ENCODE results near the gene IQCC.

IQCC gene

DNA sequence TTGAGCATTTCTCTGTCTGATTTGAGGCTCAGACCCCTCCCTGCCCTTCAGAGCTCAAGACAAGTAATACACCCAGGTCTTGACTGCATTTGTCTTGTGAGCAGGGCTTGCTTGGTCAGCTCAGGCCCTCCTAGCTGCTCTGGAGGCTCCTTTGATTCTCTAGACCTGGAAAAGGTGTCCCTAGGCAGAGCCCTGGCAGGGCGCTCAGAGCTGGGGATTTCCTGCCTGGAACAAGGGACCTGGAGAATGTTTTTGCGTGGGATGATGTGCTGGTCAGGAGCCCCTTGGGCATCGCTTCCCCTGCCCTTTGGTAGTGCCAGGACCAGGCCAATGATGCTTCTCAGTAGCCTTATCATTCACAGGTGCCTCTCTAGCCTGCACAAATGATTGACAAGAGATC lies 9.9 kb upstream of the IQCC start:
- no peak overlapping the region for H3K4me3 ChIP-seq (ENCODE audit: low read length in 2 of 2)
- peaks cover 53 to 69% of the 10 kb centered on the region in 2 donors for H3K36me3 ChIP-seq (ENCODE audit: control insufficient read depth in 2 of 2, insufficient read depth in 2 of 2, low read length in 2 of 2)
- H3K9me3 ChIP-seq (ENCODE audit: control insufficient read depth in 2 of 2, low read length in 2 of 2) = no peaks in the 10 kb centered on the region
- H3K27me3 ChIP-seq (ENCODE audit: control insufficient read depth in 2 of 2, insufficient read depth in 2 of 2, low read length in 2 of 2) = no peaks in the 10 kb centered on the region
- peaks cover 4 to 6% of the 10 kb centered on the region in 2 donors for H3K4me1 ChIP-seq (ENCODE audit: control insufficient read depth in 2 of 2, insufficient read depth in 2 of 2, low read length in 2 of 2)
- H3K27ac ChIP-seq (ENCODE audit: low read depth in 2 of 2, low read length in 2 of 2) = no peak overlapping the region
- no peak overlapping the region for H3K9ac ChIP-seq (ENCODE audit: low read depth in 1 of 2, low read length in 2 of 2)

GRCh38 chr1:32195972-32196823 lies 9.3 kb upstream of the IQCC start:
- peaks cover 6 to 9% of the 10 kb centered on the region in 2 donors for H3K4me1 ChIP-seq (ENCODE audit: control insufficient read depth in 2 of 2, insufficient read depth in 2 of 2, low read length in 2 of 2)
- H3K27me3 ChIP-seq (ENCODE audit: control insufficient read depth in 2 of 2, insufficient read depth in 2 of 2, low read length in 2 of 2) = no peaks in the 10 kb centered on the region
- no peaks in the 10 kb centered on the region for H3K9me3 ChIP-seq (ENCODE audit: control insufficient read depth in 2 of 2, low read length in 2 of 2)
- H3K36me3 ChIP-seq (ENCODE audit: control insufficient read depth in 2 of 2, insufficient read depth in 2 of 2, low read length in 2 of 2) = peaks cover 48 to 64% of the 10 kb centered on the region in 2 donors
- no peak overlapping the region for H3K27ac ChIP-seq (ENCODE audit: low read depth in 2 of 2, low read length in 2 of 2)
- H3K9ac ChIP-seq (ENCODE audit: low read depth in 1 of 2, low read length in 2 of 2) = no peak overlapping the region
- no peak overlapping the region for H3K4me3 ChIP-seq (ENCODE audit: low read length in 2 of 2)

- Histone ChIP-seq H3K27me3 (ENCODE audit: control insufficient read depth in 2 of 2, insufficient read depth in 2 of 2, low read length in 2 of 2) (no peaks in the 10 kb centered on the region), H3K4me1 (ENCODE audit: control insufficient read depth in 2 of 2, insufficient read depth in 2 of 2, low read length in 2 of 2) (peaks cover 12 to 14% of the 10 kb centered on the region in 2 donors), H3K27ac (ENCODE audit: low read depth in 2 of 2, low read length in 2 of 2) (no peak overlapping the region), H3K36me3 (ENCODE audit: control insufficient read depth in 2 of 2, insufficient read depth in 2 of 2, low read length in 2 of 2) (peaks cover 39 to 55% of the 10 kb centered on the region in 2 donors), H3K9ac (ENCODE audit: low read depth in 1 of 2, low read length in 2 of 2) (no peak overlapping the region), H3K9me3 (ENCODE audit: control insufficient read depth in 2 of 2, low read length in 2 of 2) (no peaks in the 10 kb centered on the region), H3K4me3 (ENCODE audit: low read length in 2 of 2) (no peak overlapping the region)
Observed at GRCh38 chr1:32197074-32197473, 8.4 kb upstream of the IQCC start.

GRCh38 chr1:32197837-32198236 lies 7.6 kb upstream of the IQCC start:
- H3K4me1 ChIP-seq (ENCODE audit: control insufficient read depth in 2 of 2, insufficient read depth in 2 of 2, low read length in 2 of 2) = peaks cover 12 to 14% of the 10 kb centered on the region in 2 donors
- no peak overlapping the region for H3K9ac ChIP-seq (ENCODE audit: low read depth in 1 of 2, low read length in 2 of 2)
- no peaks in the 10 kb centered on the region for H3K27me3 ChIP-seq (ENCODE audit: control insufficient read depth in 2 of 2, insufficient read depth in 2 of 2, low read length in 2 of 2)
- H3K9me3 ChIP-seq (ENCODE audit: control insufficient read depth in 2 of 2, low read length in 2 of 2) = no peaks in the 10 kb centered on the region
- peaks cover 32 to 48% of the 10 kb centered on the region in 2 donors for H3K36me3 ChIP-seq (ENCODE audit: control insufficient read depth in 2 of 2, insufficient read depth in 2 of 2, low read length in 2 of 2)
- no peak overlapping the region for H3K27ac ChIP-seq (ENCODE audit: low read depth in 2 of 2, low read length in 2 of 2)
- no peak overlapping the region for H3K4me3 ChIP-seq (ENCODE audit: low read length in 2 of 2)

DNA sequence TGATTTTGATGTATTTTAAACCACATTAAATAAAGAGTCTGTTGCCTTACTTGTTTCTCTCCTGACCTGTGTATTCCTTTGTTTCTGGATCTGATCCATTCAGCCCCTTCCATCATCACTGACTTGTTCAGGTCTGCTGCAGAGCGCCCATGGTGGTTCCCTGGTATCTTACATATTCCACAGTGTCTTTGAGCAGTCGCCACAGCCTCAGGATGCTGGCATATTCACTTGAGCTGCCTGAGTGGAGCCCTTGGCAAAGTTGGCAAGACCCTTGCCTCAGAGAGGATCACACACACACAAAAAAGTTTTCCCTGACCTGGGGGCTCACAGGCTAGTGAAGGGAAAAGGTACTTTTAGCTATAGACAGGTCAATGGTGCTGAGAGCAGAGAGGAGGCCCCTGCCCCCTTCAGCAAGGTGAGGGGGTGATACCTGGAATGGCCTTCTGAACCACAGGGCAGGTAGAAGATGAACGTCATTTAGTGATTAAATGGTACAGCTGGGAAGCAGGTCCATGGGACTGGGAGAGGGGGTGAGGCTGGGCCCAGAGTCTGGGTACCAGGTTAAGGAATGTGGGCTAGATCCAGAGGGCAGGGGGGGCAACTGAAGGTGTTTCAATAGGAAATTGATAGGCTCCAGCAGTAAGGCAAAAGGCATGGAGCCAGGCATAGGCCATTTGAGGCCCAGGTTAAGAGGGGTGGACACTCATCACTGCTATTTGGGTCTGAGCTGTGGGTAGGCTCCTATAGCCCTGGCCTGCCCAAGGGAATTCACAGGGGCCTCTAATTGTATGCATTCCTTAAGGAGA lies 7.0 kb upstream of the IQCC start:
- Histone ChIP-seq H3K4me1 (ENCODE audit: control insufficient read depth in 2 of 2, insufficient read depth in 2 of 2, low read length in 2 of 2) (peaks cover 12 to 14% of the 10 kb centered on the region in 2 donors), H3K9ac (ENCODE audit: low read depth in 1 of 2, low read length in 2 of 2) (no peak overlapping the region), H3K27me3 (ENCODE audit: control insufficient read depth in 2 of 2, insufficient read depth in 2 of 2, low read length in 2 of 2) (no peaks in the 10 kb centered on the region), H3K27ac (ENCODE audit: low read depth in 2 of 2, low read length in 2 of 2) (no peak overlapping the region), H3K36me3 (ENCODE audit: control insufficient read depth in 2 of 2, insufficient read depth in 2 of 2, low read length in 2 of 2) (peaks cover 26 to 42% of the 10 kb centered on the region in 2 donors), H3K9me3 (ENCODE audit: control insufficient read depth in 2 of 2, low read length in 2 of 2) (no peaks in the 10 kb centered on the region), H3K4me3 (ENCODE audit: low read length in 2 of 2) (no peak overlapping the region)

GRCh38 chr1:32199043-32199716 lies 6.3 kb upstream of the IQCC start:
- Histone ChIP-seq H3K36me3 (ENCODE audit: control insufficient read depth in 2 of 2, insufficient read depth in 2 of 2, low read length in 2 of 2) (peaks cover 19 to 36% of the 10 kb centered on the region in 2 donors), H3K27ac (ENCODE audit: low read depth in 2 of 2, low read length in 2 of 2) (no peak overlapping the region), H3K4me3 (ENCODE audit: low read length in 2 of 2) (no peak overlapping the region), H3K9ac (ENCODE audit: low read depth in 1 of 2, low read length in 2 of 2) (no peak overlapping the region), H3K9me3 (ENCODE audit: control insufficient read depth in 2 of 2, low read length in 2 of 2) (no peaks in the 10 kb centered on the region), H3K27me3 (ENCODE audit: control insufficient read depth in 2 of 2, insufficient read depth in 2 of 2, low read length in 2 of 2) (no peaks in the 10 kb centered on the region), H3K4me1 (ENCODE audit: control insufficient read depth in 2 of 2, insufficient read depth in 2 of 2, low read length in 2 of 2) (peaks cover 12 to 14% of the 10 kb centered on the region in 2 donors)

DNA sequence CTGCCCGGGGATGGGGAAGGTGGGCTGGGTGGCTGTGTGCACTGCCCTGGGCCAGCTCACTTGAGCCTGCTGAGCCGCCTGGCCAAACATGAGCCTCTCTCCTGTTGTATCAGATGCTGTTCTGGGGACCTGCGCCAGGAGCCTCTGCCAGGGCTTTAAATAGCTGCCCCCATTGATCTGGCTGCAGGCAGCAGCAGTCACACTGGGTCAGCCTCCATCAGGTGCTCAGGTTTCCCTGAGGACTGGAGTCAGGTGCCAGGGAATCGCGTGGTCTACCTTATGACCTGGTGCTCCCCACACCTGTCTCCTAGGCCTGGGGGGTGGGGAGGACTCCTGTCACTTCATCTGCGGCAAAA lies 5.8 kb upstream of the IQCC start:
- H3K36me3 ChIP-seq (ENCODE audit: control insufficient read depth in 2 of 2, insufficient read depth in 2 of 2, low read length in 2 of 2) = peaks cover 13 to 30% of the 10 kb centered on the region in 2 donors
- peak overlapping the region in 1 of 2 donors; percentile 73 for H3K4me3 ChIP-seq (ENCODE audit: low read length in 2 of 2)
- H3K9ac ChIP-seq (ENCODE audit: low read depth in 1 of 2, low read length in 2 of 2) = peak overlapping the region in 1 of 2 donors; percentile 19
- H3K9me3 ChIP-seq (ENCODE audit: control insufficient read depth in 2 of 2, low read length in 2 of 2) = no peaks in the 10 kb centered on the region
- H3K4me1 ChIP-seq (ENCODE audit: control insufficient read depth in 2 of 2, insufficient read depth in 2 of 2, low read length in 2 of 2) = peaks cover 12 to 14% of the 10 kb centered on the region in 2 donors
- H3K27ac ChIP-seq (ENCODE audit: low read depth in 2 of 2, low read length in 2 of 2) = peak overlapping the region; percentile 70 to 79
- no peaks in the 10 kb centered on the region for H3K27me3 ChIP-seq (ENCODE audit: control insufficient read depth in 2 of 2, insufficient read depth in 2 of 2, low read length in 2 of 2)

DNA sequence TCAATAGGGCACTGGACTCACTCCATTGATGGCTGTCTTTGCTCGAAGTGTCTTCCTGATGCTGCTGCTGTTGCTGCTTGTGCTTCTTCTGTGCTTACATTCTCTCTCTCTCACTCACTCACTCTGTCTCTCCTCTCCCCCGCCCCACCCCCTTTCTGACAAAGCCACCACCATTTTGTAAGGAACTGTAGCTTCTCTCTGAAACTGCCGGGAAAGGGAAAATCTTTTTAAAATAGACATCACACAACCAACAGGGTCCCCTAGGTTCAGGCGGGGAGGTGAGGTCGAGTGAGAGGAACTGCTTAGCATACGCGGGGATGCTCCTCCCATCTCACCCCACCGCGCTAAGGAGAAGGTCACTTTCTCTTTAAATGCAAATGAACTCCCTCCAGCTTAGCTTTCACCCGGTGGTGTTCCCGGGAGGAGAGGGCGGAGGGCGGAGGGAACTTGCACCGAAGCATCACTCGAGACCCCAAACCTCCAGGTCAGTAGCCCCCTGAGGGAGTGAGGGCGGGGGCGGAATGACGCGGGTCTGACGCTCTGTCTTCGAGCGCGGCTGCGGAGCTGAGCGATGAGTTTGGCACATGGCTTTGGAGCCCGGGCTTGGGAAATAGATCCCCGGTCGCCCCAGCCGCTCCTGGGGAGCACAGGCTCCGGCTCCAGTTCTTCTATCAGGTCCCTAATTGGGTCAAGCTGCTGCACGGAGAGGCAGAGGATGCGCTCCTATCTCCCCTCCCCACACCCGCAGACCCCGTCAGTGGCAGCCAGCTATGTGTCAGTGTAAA lies 5.1 kb upstream of the IQCC start, which contains the start of gene CCDC28B:
TSS of gene CCDC28B (plus strand) at position 370 of the 785 bp plus-strand sequence. CDS start 1,341 bp downstream, outside the sequence.
- H3K4me1 ChIP-seq (ENCODE audit: control insufficient read depth in 2 of 2, insufficient read depth in 2 of 2, low read length in 2 of 2) = peaks cover 16 to 19% of the 10 kb centered on the region in 2 donors
- peak within 1 kb of the TSS; percentile 73 to 83 for H3K4me3 ChIP-seq (ENCODE audit: low read length in 2 of 2)
- peaks cover 6 to 23% of the 10 kb centered on the region in 2 donors for H3K36me3 ChIP-seq (ENCODE audit: control insufficient read depth in 2 of 2, insufficient read depth in 2 of 2, low read length in 2 of 2)
- no peaks in the 10 kb centered on the region for H3K9me3 ChIP-seq (ENCODE audit: control insufficient read depth in 2 of 2, low read length in 2 of 2)
- peak within 1 kb of the TSS; percentile 70 to 79 for H3K27ac ChIP-seq (ENCODE audit: low read depth in 2 of 2, low read length in 2 of 2)
- no peaks in the 10 kb centered on the region for H3K27me3 ChIP-seq (ENCODE audit: control insufficient read depth in 2 of 2, insufficient read depth in 2 of 2, low read length in 2 of 2)
- peak within 1 kb of the TSS; percentile 48 to 61 for H3K9ac ChIP-seq (ENCODE audit: low read depth in 1 of 2, low read length in 2 of 2)

Data from mucosa of rectum (tissue), 2 donors.